Regular cardiac myocyte (primary cell): ENCODE data around the gene OR2T10. TPM values are rescaled to one million over a fixed set of nuclear protein-coding genes. Genes with fewer than 3 reads are reported as not detected.

Experiments
- total RNA-seq: library from RNA; depleted of rRNA; stranded (reverse); fragments of >200 nt; gene quantifications from 2 replicates; pipeline ENCODE4 v1.2.3, GENCODE V29; 2014

OR2T10 gene, protein sequence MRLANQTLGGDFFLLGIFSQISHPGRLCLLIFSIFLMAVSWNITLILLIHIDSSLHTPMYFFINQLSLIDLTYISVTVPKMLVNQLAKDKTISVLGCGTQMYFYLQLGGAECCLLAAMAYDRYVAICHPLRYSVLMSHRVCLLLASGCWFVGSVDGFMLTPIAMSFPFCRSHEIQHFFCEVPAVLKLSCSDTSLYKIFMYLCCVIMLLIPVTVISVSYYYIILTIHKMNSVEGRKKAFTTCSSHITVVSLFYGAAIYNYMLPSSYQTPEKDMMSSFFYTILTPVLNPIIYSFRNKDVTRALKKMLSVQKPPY
- not detected in 2 replicates for total RNA-seq

DNA sequence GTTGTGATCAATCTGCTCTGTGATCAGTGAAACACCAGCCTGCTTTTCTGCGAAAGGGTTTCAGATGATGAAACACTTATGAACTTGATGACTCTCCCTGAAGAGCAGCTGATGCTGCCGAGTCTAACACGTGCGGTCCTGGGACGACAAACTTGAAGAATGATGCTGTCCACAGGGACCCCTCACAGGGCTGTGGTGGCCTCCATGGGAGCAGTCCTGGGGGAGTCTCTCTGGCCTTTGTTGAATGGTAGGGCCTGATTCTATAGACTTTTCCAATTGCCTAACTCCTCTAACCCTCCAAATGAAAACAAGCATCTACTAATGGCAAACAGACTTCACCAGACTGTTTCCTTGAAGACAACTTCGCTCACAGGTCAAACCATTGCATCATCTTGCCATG lies at the start of gene OR2T10:
Gene OR2T10 (minus strand): TSS at position 112 of the 400 bp plus-strand sequence. CDS start 3,932 bp downstream, outside the sequence.

DNA sequence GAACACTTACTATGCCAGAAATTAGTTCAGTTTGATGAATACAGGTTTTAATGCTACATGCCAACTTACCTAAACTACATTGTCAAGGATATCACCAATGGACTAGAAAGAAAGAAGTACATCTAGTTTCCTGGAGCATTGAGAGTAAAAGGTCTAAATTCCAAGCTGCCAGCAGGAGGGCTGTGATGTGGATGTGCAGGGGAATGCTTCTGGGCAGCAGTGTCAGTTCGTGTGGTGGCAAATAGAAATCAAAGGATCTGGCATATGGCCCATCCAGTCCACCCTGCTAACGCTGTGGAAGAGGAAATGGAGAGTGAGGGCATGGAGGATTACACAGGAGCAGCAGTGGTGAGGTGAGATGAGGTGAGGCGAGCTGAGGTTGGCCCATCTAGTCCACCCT lies 47.7 kb upstream of the OR2T10 start, which contains the start of gene OR2T35:
Gene OR2T35 (minus strand): TSS at position 101 of the 400 bp plus-strand sequence. CDS start 6,020 bp downstream, outside the sequence.

DNA sequence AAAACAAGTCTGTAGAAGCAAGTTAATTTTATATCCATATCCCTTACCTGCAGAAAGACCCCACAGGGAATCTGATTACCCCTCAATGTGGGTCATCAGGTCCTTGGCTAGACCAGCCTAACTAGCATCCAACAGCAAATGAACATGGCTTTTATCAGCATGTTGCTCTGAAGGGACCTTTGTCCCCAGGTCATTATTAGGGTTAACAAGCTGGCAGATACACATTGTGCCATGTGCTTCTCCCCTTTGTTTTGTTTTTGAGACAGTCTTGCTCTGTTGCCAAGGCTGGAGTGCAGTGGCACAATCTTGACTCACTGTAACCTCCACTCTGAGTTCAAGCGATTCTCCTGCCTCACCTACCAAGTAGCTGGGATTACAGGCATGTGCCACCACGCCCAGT lies 37.5 kb upstream of the OR2T10 start, which contains the start of gene OR2T11:
Gene OR2T11 (minus strand): TSS at position 101 of the 400 bp plus-strand sequence. CDS start 7,963 bp downstream, outside the sequence.

DNA sequence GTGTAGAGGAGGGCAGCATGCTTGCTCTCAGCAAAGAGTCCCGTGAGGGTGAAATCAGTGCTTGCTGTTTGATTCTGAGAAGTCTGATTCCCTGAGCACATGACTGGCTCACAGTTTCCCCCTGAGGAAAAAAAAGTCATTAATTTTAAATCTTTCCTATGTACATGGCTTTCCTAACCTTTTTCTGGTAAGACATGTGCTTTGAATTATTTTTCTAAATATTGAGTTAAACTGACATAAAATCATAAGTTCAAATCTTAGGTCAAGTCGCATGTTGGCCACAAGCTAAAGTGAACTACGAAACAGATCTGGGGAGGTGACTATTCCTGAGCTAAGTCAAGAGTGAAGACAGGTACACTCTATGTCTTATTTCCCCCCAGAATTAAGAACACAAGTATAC lies 22.8 kb downstream of the OR2T10 start, which contains the start of gene OR2T34:
Gene OR2T34 (minus strand): TSS at position 101 of the 400 bp plus-strand sequence. CDS start 0 bp downstream, at position 101.

DNA sequence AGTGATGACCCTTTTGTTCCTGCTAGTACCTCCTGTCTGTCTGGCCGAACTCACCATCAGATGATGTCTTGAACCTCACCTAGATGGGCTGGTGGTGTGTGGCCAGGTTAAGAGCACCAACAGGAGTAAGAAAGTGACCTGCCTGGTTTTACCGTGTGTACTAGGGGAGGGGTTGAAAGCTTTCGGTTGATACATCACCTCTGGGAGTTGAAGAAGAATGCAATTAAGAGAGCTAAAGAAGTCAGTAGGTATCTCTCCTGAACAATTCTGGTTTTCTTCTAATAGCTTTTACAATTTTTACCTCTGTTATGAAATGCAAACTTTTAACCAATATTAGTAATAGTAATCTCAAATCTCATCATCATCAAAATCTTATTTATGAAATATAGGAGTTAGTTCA lies 34.8 kb downstream of the OR2T10 start, which contains the start of gene OR2T29:
Gene OR2T29 (minus strand): TSS at position 101 of the 400 bp plus-strand sequence. CDS start 3,281 bp downstream, outside the sequence.

Other genes with a start within 250 kb of the OR2T10 start
- not detected in 2 replicates for gene OR14C36, start 248.9 kb downstream of the OR2T10 start, total RNA-seq
- gene OR2T4, start 236.0 kb downstream of the OR2T10 start, total RNA-seq = not detected in 2 replicates
- gene OR2T6, start 222.0 kb downstream of the OR2T10 start, total RNA-seq = not detected in 2 replicates
- gene OR2T1, start 194.7 kb downstream of the OR2T10 start, total RNA-seq = not detected in 2 replicates
- not detected in 2 replicates for gene OR2T2, start 152.1 kb downstream of the OR2T10 start, total RNA-seq
- gene OR2T3, start 124.3 kb downstream of the OR2T10 start, total RNA-seq = not detected in 2 replicates
- not detected in 2 replicates for gene OR2T5, start 109.1 kb downstream of the OR2T10 start, total RNA-seq
- gene OR2G6, start 89.6 kb downstream of the OR2T10 start, total RNA-seq = not detected in 2 replicates
- not detected in 2 replicates for gene OR2T29, start 34.9 kb downstream of the OR2T10 start, total RNA-seq
- not detected in 2 replicates for gene OR2T34, start 22.9 kb downstream of the OR2T10 start, total RNA-seq
- gene OR2T11, start 37.4 kb upstream of the OR2T10 start, total RNA-seq = not detected in 2 replicates
- gene OR2T35, start 47.6 kb upstream of the OR2T10 start, total RNA-seq = not detected in 2 replicates
- gene OR2T27, start 57.8 kb upstream of the OR2T10 start, total RNA-seq = not detected in 2 replicates
- gene OR14I1, start 105.1 kb upstream of the OR2T10 start, total RNA-seq = not detected in 2 replicates
- 0.28 TPM in 1 of 2 replicates, not detected in the other for gene LYPD8, start 158.1 kb upstream of the OR2T10 start, total RNA-seq
- 32.7 and 43.3 TPM in 2 replicates for gene SH3BP5L, start 228.2 kb upstream of the OR2T10 start, total RNA-seq
- 16.3 and 23.2 TPM in 2 replicates for gene ZNF672, start 240.5 kb upstream of the OR2T10 start, total RNA-seq